Activated naive CD4-positive, alpha-beta T cell treated with anti-CD3 and anti-CD28 coated beads for 36 hours (primary cell): ENCODE data around the gene TRMT112. TPM values are rescaled to one million over a fixed set of nuclear protein-coding genes. Genes with fewer than 3 reads are reported as not detected.
A peak's percentile ranks its signal among the peaks of the same experiment; 100 is the strongest.

Source experiments
- CTCF ChIA-PET: fragments of 350-600 bp; sonication (Branson Sonifier 250); formaldehyde crosslinking; loops from one replicate; lab custom pipeline; 2021; ENCODE audit warnings: antibody characterized with exemption; lab: Charles Lee
- DNase-seq: peaks from one replicate; pipeline ENCODE4 v3.0.0-alpha.2; 2020
- H3K27ac Mint-ChIP-seq: one replicate; pipeline ENCODE4 v1.8.0; 2021; ENCODE audit warnings: mild to moderate bottlenecking, mixed read lengths
- H3K27me3 Mint-ChIP-seq: one replicate; pipeline ENCODE4 v1.8.0; 2021; ENCODE audit warnings: low read depth, mixed read lengths
- H3K36me3 Mint-ChIP-seq: one replicate; pipeline ENCODE4 v1.8.0; 2021; ENCODE audit warnings: low read depth, mixed read lengths
- H3K4me1 Mint-ChIP-seq: one replicate; pipeline ENCODE4 v1.8.0; 2021; ENCODE audit warnings: low read depth, mixed read lengths
- H3K4me3 Mint-ChIP-seq: one replicate; pipeline ENCODE4 v1.8.0; 2021; ENCODE audit warnings: mild to moderate bottlenecking, moderate library complexity, mixed read lengths
- H3K9me3 Mint-ChIP-seq: one replicate; pipeline ENCODE4 v1.8.0; 2021; ENCODE audit warnings: mixed read lengths
- intact Hi-C: fragments of 100-400 bp; cut with micrococcal nuclease; formaldehyde crosslinking; loops from one replicate; pipeline ENCODE4 v1.15.1; 2023
- total RNA-seq, 2 experiments: library from RNA; stranded (reverse); gene quantifications; one replicate each; pipeline ENCODE4 v1.2.3, GENCODE V29; 2021

The TRMT112 gene
- total RNA-seq, 2 experiments from 2014 or later = 241 to 261 TPM

GRCh38 chr11:64284962-64285884 is 32.1 kb downstream of the TRMT112 start, which contains the start of gene GPR137:
Gene GPR137 (plus strand): TSS chr11:64285848. CDS start chr11:64286525, 677 bp downstream.
- peaks cover 5% of the 10 kb centered on the region for H3K36me3 Mint-ChIP-seq
- H3K9me3 Mint-ChIP-seq = no peaks in the 10 kb centered on the region
- H3K27me3 Mint-ChIP-seq = no peaks in the 10 kb centered on the region
- DNase-seq = peak; percentile 87
- H3K4me1 Mint-ChIP-seq = peaks cover 17% of the 10 kb centered on the region
- H3K27ac Mint-ChIP-seq = peak within 1 kb of the TSS; percentile 90
- intact Hi-C loops = loop anchor here (1.0 to 2.0 kb wide), 7 partner anchors 15 to 78 kb away; partner anchors contain the start of genes ESRRA, FKBP2, NUDT22 and PPP1R14B
- peak within 1 kb of the TSS; percentile 82 for H3K4me3 Mint-ChIP-seq
- CTCF ChIA-PET = interaction anchor here (0.8 to 3.1 kb wide), 5 partner anchors 16 to 79 kb away, joined by 3 to 12 read pairs (median 5); partner anchors contain the start of gene FERMT3

- DNase-seq = peak; percentile 95
- intact Hi-C loops = loop anchor here (1.0 to 2.0 kb wide), 3 partner anchors 38 to 58 kb away; partner anchors contain the start of genes FKBP2, NUDT22, PPP1R14B and TRPT1
- peak within 1 kb of the TSS; percentile 90 for H3K27ac Mint-ChIP-seq
- no peaks in the 10 kb centered on the region for H3K9me3 Mint-ChIP-seq
- CTCF ChIA-PET = interaction anchor here (0.8 to 3.1 kb wide), 5 partner anchors 17 to 78 kb away, joined by 4 to 12 read pairs (median 5); partner anchors contain the start of gene FERMT3
- peaks cover 5% of the 10 kb centered on the region for H3K36me3 Mint-ChIP-seq
- no peaks in the 10 kb centered on the region for H3K27me3 Mint-ChIP-seq
- H3K4me3 Mint-ChIP-seq = peak within 1 kb of the TSS; percentile 82
- peaks cover 17% of the 10 kb centered on the region for H3K4me1 Mint-ChIP-seq
Observed at GRCh38 chr11:64284048-64284961, 33.1 kb downstream of the TRMT112 start, which contains the start of gene BAD. Gene BAD (minus strand): TSS chr11:64284665. CDS start chr11:64284368, 297 bp downstream.

- DNase-seq = no peak
- Mint-ChIP-seq H3K9me3 (no peaks in the 10 kb centered on the region), H3K27ac (peak overlapping the region; percentile 30), H3K27me3 (no peaks in the 10 kb centered on the region), H3K36me3 (peaks cover 11% of the 10 kb centered on the region), H3K4me1 (peaks cover 17% of the 10 kb centered on the region), H3K4me3 (peak overlapping the region; percentile 80)
- intact Hi-C loops = no loop called here
- CTCF ChIA-PET = interaction anchor here (1.2 to 3.1 kb wide), 3 partner anchors 18 to 77 kb away, joined by 4 to 12 read pairs (median 6); partner anchors contain the start of gene FERMT3
Observed at GRCh38 chr11:64283092-64283491, 34.3 kb downstream of the TRMT112 start.

DNA sequence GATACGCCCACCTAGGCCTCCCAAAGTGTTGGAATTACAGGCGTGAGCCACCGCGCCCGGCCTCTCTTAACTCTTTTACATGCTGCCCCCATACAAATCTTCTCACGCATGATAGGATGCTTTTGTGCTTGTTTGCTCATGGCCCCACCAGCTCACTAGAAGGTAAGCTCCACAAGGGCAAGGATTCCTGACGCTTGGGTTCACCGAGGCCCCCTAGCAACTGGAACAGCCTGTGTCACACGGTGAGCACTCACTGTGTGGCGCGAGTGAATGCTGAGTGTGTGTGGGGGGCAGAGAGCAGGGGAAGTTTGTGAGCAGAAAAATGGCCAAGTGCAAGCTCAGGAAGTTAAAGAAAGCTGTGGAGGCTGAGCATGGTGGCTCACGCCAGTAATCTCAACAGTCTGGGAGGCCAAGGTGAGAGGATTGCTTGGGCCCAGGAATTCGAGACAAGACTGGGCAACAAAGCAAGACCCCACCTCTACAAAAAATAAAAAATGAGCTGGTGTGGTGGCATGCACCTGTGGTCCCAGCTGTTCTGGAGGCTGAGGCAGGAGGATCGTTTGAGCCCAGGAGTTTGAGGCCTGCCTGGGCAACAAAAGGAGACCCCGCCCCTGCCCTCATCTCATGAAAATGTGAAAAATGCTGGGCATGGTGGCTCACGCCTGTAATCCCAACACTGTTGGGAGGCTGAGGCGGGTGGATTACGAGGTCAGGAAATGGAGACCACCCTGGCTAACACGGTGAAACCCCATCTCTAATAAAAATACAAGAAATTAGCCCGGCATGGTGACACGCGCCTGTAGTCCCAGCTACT is 35.2 kb downstream of the TRMT112 start:
- Mint-ChIP-seq H3K27ac (no peak overlapping the region), H3K27me3 (no peaks in the 10 kb centered on the region), H3K4me3 (no peak overlapping the region), H3K36me3 (peaks cover 11% of the 10 kb centered on the region), H3K9me3 (no peaks in the 10 kb centered on the region), H3K4me1 (peaks cover 17% of the 10 kb centered on the region)
- CTCF ChIA-PET = interaction anchor here (0.8 to 1.4 kb wide), 2 partner anchors 18 to 20 kb away, joined by 6 to 8 read pairs; no protein-coding TSS in a partner anchor
- DNase-seq = no peak
- intact Hi-C loops = no loop called here

- Mint-ChIP-seq H3K4me3 (no peak overlapping the region), H3K9me3 (no peaks in the 10 kb centered on the region), H3K4me1 (peaks cover 7% of the 10 kb centered on the region), H3K36me3 (peaks cover 11% of the 10 kb centered on the region), H3K27me3 (no peaks in the 10 kb centered on the region), H3K27ac (no peak overlapping the region)
- DNase-seq = no peak
- CTCF ChIA-PET = interaction anchor here (0.6 to 1.6 kb wide), 2 partner anchors 23 to 133 kb away, joined by 4 to 5 read pairs; no protein-coding TSS in a partner anchor
- intact Hi-C loops = no loop called here
Observed at GRCh38 chr11:64278576-64279190, 38.7 kb downstream of the TRMT112 start.

GRCh38 chr11:64276653-64277431 is 40.5 kb downstream of the TRMT112 start:
- CTCF ChIA-PET = interaction anchor here (1.1 to 1.7 kb wide), 2 partner anchors 28 to 71 kb away, joined by 3 to 4 read pairs; no protein-coding TSS in a partner anchor
- peaks cover 7% of the 10 kb centered on the region for H3K36me3 Mint-ChIP-seq
- no peaks in the 10 kb centered on the region for H3K27me3 Mint-ChIP-seq
- H3K4me3 Mint-ChIP-seq = no peak overlapping the region
- DNase-seq = no peak
- H3K9me3 Mint-ChIP-seq = no peaks in the 10 kb centered on the region
- intact Hi-C loops = no loop called here
- no peak overlapping the region for H3K27ac Mint-ChIP-seq
- H3K4me1 Mint-ChIP-seq = peaks cover 7% of the 10 kb centered on the region

- CTCF ChIA-PET = interaction anchor here (0.9 to 2.7 kb wide), 3 partner anchors 25 to 28 kb away, joined by 3 to 8 read pairs (median 4); no protein-coding TSS in a partner anchor
- Mint-ChIP-seq H3K27ac (no peak overlapping the region), H3K4me1 (peaks cover 7% of the 10 kb centered on the region), H3K36me3 (peaks cover 6% of the 10 kb centered on the region), H3K27me3 (no peaks in the 10 kb centered on the region), H3K9me3 (no peaks in the 10 kb centered on the region), H3K4me3 (no peak overlapping the region)
- DNase-seq = no peak
- intact Hi-C loops = no loop called here
Observed at GRCh38 chr11:64275841-64276240, 41.5 kb downstream of the TRMT112 start.

DNA sequence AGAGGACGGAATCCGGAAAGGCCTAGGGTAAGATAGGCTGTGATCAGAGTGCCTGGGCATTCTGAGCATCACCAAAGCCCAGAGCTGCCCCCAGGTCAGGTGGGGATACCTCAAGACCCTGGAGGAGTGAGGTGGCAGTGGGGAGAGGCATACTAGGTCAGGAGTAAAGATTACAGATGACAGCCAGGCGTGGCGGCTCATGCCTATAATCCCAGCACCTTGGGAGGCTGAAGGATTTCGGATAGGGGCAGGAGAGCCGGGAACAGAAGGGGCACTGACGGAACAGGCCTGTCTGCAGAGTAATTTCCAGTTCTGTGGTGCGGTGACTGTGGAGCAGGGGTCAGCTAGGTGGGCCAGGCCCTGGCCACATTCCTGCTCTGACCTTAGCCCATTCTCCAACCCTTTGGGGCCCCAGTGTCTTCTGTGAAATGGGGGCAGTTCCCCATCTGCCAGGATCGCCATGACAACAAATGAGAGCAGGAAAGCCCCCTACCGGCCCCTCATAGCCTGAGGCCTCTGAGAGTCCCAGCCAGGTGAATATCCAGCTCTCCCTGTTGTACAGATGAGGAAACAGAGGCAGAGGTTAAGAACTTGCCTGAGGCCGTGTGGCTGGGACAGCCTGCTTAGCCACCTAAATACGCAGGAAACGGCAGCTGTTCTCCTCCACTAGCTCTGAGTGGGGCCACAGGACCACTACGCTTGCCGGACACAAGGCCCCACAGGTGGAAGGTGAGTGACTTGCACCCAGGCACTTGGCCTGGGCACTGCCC is 42.1 kb downstream of the TRMT112 start:
- CTCF ChIA-PET = interaction anchor here (0.7 to 2.7 kb wide), 4 partner anchors 12 to 29 kb away, joined by 3 to 8 read pairs (median 4); no protein-coding TSS in a partner anchor
- peaks cover 6% of the 10 kb centered on the region for H3K36me3 Mint-ChIP-seq
- intact Hi-C loops = no loop called here
- H3K9me3 Mint-ChIP-seq = no peaks in the 10 kb centered on the region
- no peak overlapping the region for H3K4me3 Mint-ChIP-seq
- no peak for DNase-seq
- no peaks in the 10 kb centered on the region for H3K27me3 Mint-ChIP-seq
- H3K4me1 Mint-ChIP-seq = peaks cover 7% of the 10 kb centered on the region
- no peak overlapping the region for H3K27ac Mint-ChIP-seq

DNA sequence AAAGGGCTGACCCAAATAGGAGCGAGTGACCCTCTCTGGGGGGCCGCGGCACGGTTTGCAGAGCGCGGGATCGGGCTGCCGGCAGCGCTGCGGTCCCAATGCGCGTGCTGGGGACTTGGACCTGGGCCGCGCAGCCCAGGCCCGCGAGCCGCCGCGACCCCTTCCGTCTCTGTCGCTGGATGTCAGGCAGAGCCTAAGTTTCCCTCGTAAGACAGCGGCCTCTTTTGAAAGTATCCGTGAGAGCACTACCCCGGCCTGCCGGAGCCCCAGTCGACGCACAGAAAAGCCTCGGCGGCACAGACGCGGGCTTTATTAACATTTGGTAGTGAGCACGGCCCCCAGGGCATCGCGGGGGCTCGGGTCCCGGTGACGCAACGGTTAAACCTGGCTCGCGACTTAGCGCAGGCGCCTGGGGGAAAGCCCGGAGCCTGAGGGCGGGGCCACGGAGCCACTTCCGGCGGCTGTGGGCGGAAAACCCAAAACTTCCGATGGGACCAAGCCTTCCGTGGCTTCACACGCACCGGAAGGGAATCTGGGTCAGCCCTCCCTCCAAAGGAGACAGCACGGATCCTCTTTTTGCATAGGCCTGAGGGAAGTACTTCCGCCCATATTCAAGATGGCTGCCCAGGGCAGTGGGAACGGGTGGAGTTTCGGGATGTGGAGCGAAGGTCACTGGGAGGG is 47.7 kb downstream of the TRMT112 start:
- peak; percentile 98 for DNase-seq
- no peaks in the 10 kb centered on the region for H3K9me3 Mint-ChIP-seq
- peak overlapping the region; percentile 88 for H3K27ac Mint-ChIP-seq
- intact Hi-C loops = loop anchor here (1.0 to 2.0 kb wide), 11 partner anchors 16 to 84 kb away; partner anchors contain the start of genes CCDC88B, DNAJC4, ESRRA and FKBP2
- H3K4me1 Mint-ChIP-seq = peaks cover 15% of the 10 kb centered on the region
- H3K36me3 Mint-ChIP-seq = no peaks in the 10 kb centered on the region
- H3K4me3 Mint-ChIP-seq = peak overlapping the region; percentile 90
- CTCF ChIA-PET = interaction anchor here (0.8 to 3.5 kb wide), 6 partner anchors 19 to 90 kb away, joined by 3 to 56 read pairs (median 5); partner anchors contain the start of genes CATSPERZ and PLCB3
- H3K27me3 Mint-ChIP-seq = no peaks in the 10 kb centered on the region
